Measurements from ENCODE around the gene RBMS3.

Gene RBMS3

DNA sequence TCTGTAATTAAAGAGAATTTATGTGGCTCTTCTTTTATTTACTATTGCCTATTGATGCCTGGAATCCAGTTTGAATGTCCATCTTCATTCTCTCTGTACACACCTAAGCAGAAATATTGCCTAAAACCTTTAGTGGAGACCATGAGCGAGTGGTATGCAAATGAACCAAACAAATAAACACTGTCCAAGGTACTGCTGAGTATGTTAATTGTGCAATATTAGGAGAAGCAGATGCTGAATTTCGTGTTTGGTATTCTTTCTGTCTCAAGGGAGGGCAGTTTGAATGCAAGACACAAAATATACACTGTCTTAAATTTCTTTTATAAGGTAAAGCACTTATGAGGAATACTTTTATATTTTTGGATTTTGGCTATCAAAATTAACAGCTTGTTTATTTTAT is 440.9 kb downstream of the RBMS3 start:
- Mint-ChIP-seq H3K27ac (no peak overlapping the region), H3K4me3 (no peak overlapping the region), H3K9me3 (no peaks in the 10 kb centered on the region), H3K27me3 (no peaks in the 10 kb centered on the region), H3K4me1 (ENCODE audit: low read depth) (no peaks in the 10 kb centered on the region), H3K36me3 (ENCODE audit: low read depth) (no peaks in the 10 kb centered on the region)
- DNase-seq = no peak

DNA sequence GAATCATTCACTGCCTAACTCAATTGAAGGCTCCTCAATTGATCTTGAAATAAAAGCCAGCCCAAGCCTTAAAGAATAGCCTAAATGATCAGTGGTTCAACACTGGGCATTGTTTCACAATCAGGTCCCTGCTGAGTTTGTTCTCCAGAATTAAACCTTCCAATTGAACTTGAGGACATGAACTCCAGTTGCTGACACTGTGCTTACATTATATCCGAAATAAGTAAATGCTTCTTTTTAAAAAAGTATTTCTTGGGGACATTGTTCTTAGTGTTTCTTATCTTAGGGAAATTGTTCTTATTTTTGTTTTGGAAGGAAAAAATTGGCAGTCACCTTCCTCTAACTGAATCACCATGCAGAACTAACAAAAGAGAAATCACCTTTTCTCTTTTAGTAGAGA is 450.2 kb downstream of the RBMS3 start:
- no peak overlapping the region for H3K27ac Mint-ChIP-seq
- H3K4me1 Mint-ChIP-seq (ENCODE audit: low read depth) = no peaks in the 10 kb centered on the region
- DNase-seq = no peak
- no peak overlapping the region for H3K4me3 Mint-ChIP-seq
- no peaks in the 10 kb centered on the region for H3K27me3 Mint-ChIP-seq
- no peaks in the 10 kb centered on the region for H3K36me3 Mint-ChIP-seq (ENCODE audit: low read depth)
- H3K9me3 Mint-ChIP-seq = no peaks in the 10 kb centered on the region

DNA sequence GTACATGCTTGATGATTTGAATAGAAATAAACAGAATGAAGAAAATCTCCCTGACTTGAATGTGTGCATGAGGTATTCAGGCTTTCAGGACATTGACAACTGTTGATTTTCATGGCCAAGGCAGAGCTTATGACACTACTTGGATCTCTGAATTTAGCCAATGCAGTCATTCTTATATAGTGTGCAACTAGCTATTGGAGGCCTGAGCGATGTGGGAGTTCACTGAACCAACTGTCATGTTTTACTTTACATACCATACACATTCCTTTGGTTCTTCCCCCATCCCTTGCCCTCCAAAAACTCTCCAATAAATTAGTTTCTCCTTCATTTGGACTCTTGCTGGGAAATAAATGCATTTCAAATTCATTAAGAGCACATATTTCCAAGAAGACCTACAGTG is 460.4 kb downstream of the RBMS3 start:
- Mint-ChIP-seq H3K9me3 (no peaks in the 10 kb centered on the region), H3K27ac (no peak overlapping the region), H3K4me3 (no peak overlapping the region), H3K4me1 (ENCODE audit: low read depth) (no peaks in the 10 kb centered on the region), H3K36me3 (ENCODE audit: low read depth) (no peaks in the 10 kb centered on the region), H3K27me3 (no peaks in the 10 kb centered on the region)
- no peak for DNase-seq

DNA sequence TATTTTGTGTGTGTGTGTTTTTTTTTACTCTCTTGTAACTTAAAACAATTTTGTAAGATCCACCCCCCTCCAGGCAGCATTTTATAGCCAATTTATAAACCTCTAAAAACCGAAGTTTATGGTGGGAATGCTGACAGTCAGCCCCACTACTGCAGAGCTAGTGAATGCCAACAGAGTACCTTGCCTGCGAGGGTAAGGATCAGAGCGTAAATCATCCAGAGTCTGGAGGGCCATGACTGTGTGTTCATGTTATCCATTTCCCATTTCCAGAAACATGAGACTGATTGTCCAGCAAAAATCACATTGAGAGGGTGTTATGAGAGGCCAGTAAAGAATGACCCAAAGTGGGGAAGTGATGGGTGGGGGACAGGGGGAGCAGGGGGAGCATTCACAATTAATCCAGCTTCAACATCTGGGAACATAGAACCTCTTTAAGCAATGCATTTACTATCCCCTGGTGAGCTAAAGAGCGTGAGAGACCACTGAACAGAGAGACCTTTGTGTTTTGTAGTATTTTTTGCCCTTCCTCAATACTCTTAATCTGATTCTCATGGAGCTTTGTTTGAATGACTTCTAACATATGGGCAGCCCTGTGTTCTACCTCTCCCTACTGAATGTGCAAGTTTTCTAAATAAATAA is 464.5 kb downstream of the RBMS3 start:
- H3K27ac Mint-ChIP-seq = no peak overlapping the region

DNA sequence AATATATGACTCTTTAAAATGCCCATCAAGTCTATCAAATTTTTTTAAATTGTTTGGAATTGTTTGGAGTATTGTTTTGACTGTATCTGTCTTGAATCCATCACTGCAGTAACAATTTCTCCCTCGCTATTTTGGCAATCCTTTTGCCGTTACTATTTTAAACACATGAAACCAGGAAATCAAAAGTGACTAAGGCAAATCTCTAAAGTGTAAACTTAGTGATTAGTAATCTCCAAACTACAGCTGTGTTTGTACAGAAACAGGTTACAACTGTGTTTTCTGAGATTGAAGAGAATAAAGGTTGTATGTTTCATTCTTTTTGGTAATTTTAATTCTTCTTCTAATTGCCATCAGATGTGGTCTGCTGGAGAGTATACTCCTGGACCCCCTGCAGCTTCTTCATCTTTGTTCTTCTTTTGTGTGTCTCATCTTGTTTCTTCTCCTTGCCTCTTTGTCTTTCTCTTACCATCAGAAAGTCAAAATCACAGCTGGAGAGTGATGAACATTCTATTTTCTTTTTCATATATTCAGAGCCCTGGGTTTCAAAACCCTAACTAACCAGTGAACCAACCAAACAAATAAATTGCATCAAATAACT is 465.4 kb downstream of the RBMS3 start:
- Mint-ChIP-seq H3K9me3 (no peaks in the 10 kb centered on the region), H3K27me3 (peaks cover 10% of the 10 kb centered on the region), H3K36me3 (ENCODE audit: low read depth) (no peaks in the 10 kb centered on the region), H3K4me3 (no peak overlapping the region), H3K27ac (no peak overlapping the region), H3K4me1 (ENCODE audit: low read depth) (no peaks in the 10 kb centered on the region)
- no peak for DNase-seq

More for the DNA sequence above, 464.5 kb downstream of the RBMS3 start:
- no peak for DNase-seq
- no peak overlapping the region for H3K4me3 Mint-ChIP-seq
- peaks cover 10% of the 10 kb centered on the region for H3K27me3 Mint-ChIP-seq
- no peaks in the 10 kb centered on the region for H3K4me1 Mint-ChIP-seq (ENCODE audit: low read depth)
- H3K36me3 Mint-ChIP-seq (ENCODE audit: low read depth) = no peaks in the 10 kb centered on the region
- H3K9me3 Mint-ChIP-seq = no peaks in the 10 kb centered on the region

DNA sequence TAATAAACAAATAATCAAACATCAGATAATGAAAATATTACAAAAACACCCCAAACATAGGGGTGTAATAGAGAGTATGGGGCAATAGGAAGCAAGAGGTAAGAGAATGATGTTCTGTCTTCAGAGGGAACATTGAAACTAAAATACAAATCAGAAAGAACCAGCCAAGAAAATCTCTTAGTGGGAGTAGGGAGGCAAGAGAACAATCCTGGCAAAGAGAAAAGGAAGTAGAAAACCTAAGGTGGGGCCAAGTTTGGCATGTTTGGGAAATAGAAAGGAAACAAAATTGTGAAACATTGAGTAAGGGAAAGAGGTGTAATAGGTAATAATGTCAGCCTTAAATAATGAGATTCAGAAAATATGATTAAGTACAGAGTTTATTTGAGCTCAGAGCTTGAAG is 467.1 kb downstream of the RBMS3 start:
- no peaks in the 10 kb centered on the region for H3K36me3 Mint-ChIP-seq (ENCODE audit: low read depth)
- DNase-seq = no peak
- no peak overlapping the region for H3K27ac Mint-ChIP-seq
- no peaks in the 10 kb centered on the region for H3K4me1 Mint-ChIP-seq (ENCODE audit: low read depth)
- H3K9me3 Mint-ChIP-seq = no peaks in the 10 kb centered on the region
- no peak overlapping the region for H3K4me3 Mint-ChIP-seq
- peaks cover 10% of the 10 kb centered on the region for H3K27me3 Mint-ChIP-seq

DNA sequence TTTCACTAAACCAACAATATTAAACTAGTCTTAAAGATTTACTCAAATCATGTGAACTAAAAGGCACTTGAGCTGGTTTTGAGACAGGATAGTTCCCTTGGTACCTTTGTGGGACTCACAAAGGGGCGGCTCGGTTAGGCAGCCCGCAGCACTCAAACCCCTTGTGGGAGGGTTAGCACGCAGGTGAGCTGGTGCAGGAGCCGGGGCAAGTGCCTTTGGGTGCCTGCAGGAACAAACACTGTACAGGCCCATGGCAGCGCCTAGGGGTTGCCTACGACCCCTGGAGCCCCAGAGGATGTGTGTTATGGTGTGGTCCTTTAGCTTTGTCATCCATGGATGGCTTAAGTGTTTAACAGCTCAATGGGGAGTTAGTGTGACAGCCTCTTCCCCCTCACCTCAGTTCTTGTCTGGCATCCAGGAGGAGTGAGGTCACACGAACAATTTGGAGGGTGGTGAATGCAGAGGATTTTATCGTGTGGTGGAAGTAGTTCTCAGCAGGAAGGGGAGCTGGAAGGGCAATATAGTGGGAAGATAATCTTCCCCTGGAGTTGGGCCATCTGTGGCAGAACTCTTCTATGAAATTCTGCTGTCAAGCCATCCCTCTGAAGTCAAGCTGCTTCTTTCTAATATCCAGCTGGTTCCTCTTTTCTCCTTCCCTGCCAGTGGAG is 470.9 kb downstream of the RBMS3 start:
- no peak for DNase-seq
- H3K36me3 Mint-ChIP-seq (ENCODE audit: low read depth) = no peaks in the 10 kb centered on the region
- peaks cover 14% of the 10 kb centered on the region for H3K27me3 Mint-ChIP-seq
- H3K4me3 Mint-ChIP-seq = no peak overlapping the region
- no peaks in the 10 kb centered on the region for H3K9me3 Mint-ChIP-seq
- no peak overlapping the region for H3K27ac Mint-ChIP-seq
- H3K4me1 Mint-ChIP-seq (ENCODE audit: low read depth) = no peaks in the 10 kb centered on the region

DNA sequence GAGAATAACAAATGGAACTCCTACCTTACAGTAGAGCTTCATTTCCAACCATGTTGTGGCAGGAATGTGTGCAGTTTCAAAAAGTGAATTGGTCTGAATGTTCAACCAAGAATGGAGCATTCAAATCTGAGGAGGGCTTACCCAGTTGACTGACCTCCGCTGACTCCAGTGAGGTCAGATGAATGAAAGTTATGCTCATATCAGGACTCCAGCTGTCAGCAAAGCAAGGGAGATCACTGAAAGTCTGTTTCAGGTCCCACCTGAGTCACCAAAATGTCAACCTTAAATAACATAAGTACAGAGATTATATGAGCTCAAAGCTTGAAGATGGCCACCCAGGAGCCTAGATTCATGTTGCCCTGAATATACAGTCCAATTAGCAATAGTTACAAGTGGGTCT is 473.5 kb downstream of the RBMS3 start:
- H3K27me3 Mint-ChIP-seq = peaks cover 5% of the 10 kb centered on the region
- no peak overlapping the region for H3K4me3 Mint-ChIP-seq
- H3K4me1 Mint-ChIP-seq (ENCODE audit: low read depth) = no peaks in the 10 kb centered on the region
- no peak overlapping the region for H3K27ac Mint-ChIP-seq
- no peaks in the 10 kb centered on the region for H3K36me3 Mint-ChIP-seq (ENCODE audit: low read depth)
- H3K9me3 Mint-ChIP-seq = no peaks in the 10 kb centered on the region
- DNase-seq = no peak

DNA sequence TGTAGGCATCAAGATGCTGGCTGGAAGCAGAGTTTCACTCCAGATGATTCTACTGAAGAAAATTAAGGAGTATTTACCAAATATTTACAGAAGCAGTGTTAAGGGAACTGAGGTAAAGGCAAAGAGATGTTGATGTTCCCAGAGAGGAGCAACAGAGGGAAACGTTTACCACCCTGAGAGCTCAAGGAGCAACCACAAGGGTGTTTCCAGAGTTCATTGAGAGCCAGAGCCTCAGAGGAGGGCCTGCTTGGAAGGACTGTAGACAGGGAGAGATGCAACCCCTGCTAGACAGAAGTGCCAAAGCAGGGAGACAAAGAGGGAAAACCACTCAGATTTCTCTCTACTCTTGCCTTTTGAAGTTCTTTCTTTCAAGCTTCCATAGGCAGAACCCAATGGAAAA is 474.5 kb downstream of the RBMS3 start:
- no peaks in the 10 kb centered on the region for H3K9me3 Mint-ChIP-seq
- DNase-seq = no peak
- no peaks in the 10 kb centered on the region for H3K36me3 Mint-ChIP-seq (ENCODE audit: low read depth)
- H3K4me3 Mint-ChIP-seq = no peak overlapping the region
- H3K27ac Mint-ChIP-seq = no peak overlapping the region
- no peaks in the 10 kb centered on the region for H3K4me1 Mint-ChIP-seq (ENCODE audit: low read depth)
- peaks cover 5% of the 10 kb centered on the region for H3K27me3 Mint-ChIP-seq

DNA sequence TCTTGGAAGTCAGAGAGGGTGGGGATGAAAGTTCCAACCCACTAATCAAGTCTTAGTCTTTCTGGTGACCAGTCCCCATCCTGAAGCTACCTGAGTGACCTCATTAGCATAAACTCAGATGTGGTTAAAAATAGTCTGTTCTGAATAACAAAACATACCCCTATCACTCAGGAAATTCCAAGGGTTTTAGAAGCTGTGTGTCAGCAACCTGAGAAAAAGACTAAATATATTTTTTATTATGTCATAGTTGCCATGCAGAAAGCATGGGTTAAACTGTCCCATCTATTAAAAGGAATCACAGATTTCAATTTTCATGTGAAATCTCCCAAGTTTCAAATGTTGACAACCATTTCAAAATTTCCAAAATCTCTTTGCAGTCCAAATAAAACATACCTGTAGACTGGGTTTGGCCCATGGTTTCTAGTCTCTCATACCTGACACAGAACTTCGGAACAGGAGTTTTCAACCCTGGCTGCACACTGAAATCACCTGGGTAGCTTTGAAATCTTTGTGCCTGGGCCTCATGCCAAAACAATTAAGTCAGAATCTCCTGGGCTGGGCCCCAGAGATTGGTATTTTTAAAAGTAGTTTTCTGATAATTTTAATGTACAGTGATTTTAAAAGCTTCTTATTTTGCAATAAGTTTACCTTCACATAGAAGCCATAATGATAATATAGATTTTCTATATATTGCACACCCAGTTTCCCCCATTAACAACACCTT is 476.3 kb downstream of the RBMS3 start:
- no peak for DNase-seq
- Mint-ChIP-seq H3K27me3 (peaks cover 5% of the 10 kb centered on the region), H3K4me1 (ENCODE audit: low read depth) (no peaks in the 10 kb centered on the region), H3K4me3 (no peak overlapping the region), H3K9me3 (no peaks in the 10 kb centered on the region), H3K27ac (no peak overlapping the region), H3K36me3 (ENCODE audit: low read depth) (no peaks in the 10 kb centered on the region)

DNA sequence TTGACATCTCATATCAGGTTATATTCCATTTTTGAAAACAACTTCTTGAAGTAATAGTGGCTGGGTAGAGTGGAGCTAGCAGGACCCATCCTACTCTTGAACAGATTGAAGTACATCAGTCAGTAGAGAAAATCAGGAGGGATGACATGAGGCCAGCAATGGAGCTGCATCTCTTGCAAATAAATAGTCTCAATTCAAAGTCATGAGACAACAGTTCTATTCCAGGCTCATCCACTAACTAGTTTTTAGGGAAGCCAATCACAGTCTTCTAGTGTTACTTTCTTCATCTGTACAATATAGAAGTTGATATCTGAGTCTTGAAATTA is 477.2 kb downstream of the RBMS3 start:
- Mint-ChIP-seq H3K36me3 (ENCODE audit: low read depth) (no peaks in the 10 kb centered on the region), H3K9me3 (no peaks in the 10 kb centered on the region), H3K27me3 (peaks cover 5% of the 10 kb centered on the region), H3K27ac (no peak overlapping the region), H3K4me1 (ENCODE audit: low read depth) (no peaks in the 10 kb centered on the region), H3K4me3 (no peak overlapping the region)
- DNase-seq = no peak

DNA sequence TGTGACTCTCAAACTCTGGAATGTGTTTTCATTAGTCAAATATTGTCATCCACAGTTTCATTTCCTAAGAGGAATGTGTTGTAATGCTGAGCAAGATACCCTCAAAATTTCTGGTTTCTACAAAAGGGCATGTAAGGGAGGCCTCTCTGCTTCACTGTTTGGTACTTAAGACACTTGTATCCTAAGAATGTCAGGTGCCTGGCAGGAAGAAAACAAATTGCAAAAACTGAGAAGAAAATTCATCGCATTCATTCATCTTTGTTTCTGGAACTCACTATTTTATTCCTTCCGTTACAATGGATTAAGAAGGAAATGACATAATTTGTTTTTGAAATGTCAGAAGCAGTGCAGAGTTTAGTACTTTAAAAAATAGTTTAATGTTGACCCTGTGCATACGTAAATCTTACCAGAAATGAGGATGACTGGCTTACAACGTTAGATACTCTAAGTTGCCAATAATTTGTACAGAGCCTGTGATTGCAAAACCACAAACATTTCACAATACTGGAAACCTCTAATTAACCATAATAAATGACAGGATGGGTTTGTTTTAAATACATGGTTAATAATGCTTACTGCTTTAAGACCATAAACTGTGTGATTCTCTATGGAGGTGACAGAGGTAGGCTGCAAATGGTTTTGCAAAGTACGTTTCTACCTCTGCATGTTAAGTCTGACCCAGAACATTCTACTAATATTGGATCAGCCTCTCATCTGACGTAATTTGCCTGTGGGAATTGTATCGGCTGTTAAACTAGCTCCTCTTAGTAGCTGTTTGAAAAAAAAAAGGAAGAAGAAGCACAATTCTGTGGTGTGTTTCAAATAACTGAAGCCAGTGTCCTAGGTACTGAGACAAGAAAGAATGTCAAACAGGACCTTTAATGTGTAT is 477.8 kb downstream of the RBMS3 start:
- no peaks in the 10 kb centered on the region for H3K4me1 Mint-ChIP-seq (ENCODE audit: low read depth)
- no peaks in the 10 kb centered on the region for H3K27me3 Mint-ChIP-seq
- no peak for DNase-seq

DNA sequence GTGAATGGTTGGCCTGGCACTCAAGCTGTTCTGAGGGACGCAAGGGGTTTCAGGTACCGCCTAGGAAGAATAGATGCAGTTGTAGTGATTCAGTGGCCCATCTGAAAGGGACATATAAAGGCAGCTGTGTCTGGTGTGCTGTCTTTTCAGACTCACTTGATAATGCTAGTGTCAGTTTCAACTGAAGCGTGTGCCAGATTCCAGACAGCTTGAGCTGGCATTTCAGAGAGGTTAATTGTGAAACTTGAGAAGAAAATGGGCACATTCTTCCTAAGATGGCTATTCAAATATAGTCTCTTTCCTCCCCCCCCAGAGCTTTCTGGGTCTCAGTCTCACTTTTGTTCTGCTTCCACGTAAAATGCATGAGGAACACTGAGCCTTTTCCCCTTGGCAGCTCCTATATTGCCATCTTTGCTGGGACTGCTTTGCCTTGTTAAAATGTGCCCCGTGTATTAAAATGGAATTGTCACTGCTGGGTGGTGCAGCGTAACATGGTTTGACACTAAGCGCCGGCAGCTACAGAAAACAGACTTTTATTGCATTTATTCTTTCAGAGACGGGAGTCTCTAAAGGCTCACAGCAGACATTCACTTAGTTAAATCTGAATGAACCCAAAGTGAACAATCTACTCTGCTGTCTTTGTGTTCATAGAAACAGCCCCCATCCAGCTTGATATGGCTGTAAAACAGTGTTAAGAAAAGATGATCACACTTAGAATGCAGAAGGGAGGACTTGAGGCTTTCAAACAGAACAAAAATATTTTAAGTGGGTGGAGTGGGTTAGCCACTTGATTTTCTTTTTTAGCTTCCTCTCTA is 478.7 kb downstream of the RBMS3 start:
- H3K27ac Mint-ChIP-seq = no peak overlapping the region
- H3K9me3 Mint-ChIP-seq = no peaks in the 10 kb centered on the region
- no peaks in the 10 kb centered on the region for H3K27me3 Mint-ChIP-seq
- no peaks in the 10 kb centered on the region for H3K36me3 Mint-ChIP-seq (ENCODE audit: low read depth)
- H3K4me1 Mint-ChIP-seq (ENCODE audit: low read depth) = no peaks in the 10 kb centered on the region
- DNase-seq = no peak
- H3K4me3 Mint-ChIP-seq = no peak overlapping the region

More for the DNA sequence above, 477.8 kb downstream of the RBMS3 start:
- H3K36me3 Mint-ChIP-seq (ENCODE audit: low read depth) = no peaks in the 10 kb centered on the region
- no peak overlapping the region for H3K4me3 Mint-ChIP-seq
- H3K27ac Mint-ChIP-seq = no peak overlapping the region
- H3K9me3 Mint-ChIP-seq = no peaks in the 10 kb centered on the region
